Kidney tubule cell (primary cell): ENCODE measurements around the gene MAGI2.

Source experiments
- DNase-seq: peaks from one replicate; pipeline ENCODE4 v3.0.0-alpha.2; 2018; ENCODE audit warnings: low spot score

The MAGI2 gene

DNA sequence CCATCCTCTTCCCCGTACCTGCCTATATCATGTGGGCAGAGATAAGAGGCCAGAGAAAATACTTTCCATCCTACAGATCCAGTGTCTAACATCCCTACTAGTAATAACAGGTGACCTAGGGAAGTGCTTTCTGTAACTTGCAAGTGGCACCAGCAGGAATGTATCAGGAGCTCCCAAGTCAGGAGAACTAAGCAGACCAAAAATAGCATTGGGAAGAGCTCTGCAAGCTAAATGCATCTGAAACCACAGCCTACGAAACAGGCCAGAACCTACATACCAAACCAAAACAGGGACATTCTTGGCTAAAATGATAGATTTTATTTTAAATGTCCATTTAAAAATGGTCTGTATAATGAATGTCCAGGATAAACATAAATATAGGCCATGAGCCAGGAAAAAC, 974.1 kb downstream of the MAGI2 start:
- no peak for DNase-seq

DNA sequence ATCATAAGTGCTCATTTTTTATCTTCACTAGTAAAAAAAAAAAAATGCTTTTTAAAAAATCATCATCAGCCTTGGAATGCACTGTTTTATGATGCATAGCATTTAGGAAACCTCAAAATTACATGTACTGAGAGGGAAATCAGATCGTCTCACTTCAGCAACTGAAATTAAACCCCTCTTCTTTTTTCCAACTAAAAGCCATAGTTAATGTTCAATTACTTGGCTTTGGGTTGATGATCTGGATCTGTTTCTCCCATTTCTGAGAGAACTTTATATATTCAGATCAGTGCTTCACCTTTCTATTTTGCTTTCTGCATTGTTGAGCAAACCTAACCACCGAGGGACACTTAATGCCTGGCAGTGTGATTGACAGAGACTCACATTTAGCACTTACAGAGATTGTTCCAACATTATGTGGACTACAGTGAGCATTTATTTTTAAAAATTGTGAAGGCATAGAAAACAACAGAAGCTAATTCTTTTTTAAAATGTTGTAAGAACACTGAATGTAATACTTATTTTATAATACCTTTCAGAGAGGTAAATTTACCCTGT, 976.5 kb downstream of the MAGI2 start:
- DNase-seq = peak; percentile 35

DNA sequence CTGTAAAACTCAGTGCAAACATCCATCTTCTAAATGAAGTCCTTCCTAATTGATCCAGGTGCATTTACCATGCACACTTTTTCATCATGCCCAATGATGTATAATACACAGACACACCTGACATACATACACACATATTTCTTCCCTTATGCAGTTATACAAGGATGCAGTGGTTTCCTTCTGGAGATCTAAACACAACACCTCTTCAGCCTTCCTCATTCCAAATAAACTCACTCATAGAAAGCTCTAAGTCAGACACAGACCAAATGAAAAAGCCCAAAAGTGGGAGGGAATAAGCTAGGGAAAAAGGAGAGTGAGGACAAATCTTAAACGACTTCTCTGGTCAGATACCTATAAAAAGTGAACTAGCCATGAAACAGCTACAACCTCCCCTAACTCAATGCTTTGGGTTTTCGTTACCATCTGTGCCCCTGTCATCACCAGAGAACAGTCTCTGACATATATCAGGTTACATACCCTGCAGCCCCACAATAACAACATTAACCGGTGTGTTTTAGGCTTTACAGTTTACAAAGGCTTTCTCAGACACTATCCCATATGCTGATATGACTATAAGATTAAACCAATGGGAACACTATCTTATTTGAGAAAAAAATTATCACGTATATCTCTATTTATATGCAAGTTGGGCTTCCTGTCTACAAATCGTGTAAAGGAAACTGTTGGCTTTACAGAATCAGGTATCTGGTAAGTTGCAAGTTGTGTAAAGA, 979.7 kb downstream of the MAGI2 start:
- peak; percentile 48 for DNase-seq

DNA sequence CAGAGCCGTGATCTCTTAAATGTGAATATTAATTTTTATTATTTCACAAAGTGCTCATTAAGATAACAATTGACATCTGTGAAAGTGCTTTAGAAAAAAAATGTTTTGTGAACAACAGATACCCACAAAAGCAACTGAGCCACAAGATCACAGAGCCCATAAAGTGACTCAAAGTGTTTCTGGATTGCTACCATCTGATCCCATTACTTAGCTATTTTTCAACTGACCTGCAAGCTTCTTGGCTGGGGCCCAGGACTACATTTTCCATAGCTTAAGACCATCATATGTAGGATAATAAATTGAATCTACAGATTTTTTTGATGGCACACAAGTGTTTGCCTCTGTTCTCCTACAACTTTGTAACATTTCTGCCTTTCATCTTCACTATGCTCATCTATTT, 980.4 kb downstream of the MAGI2 start:
- peak; percentile 15 for DNase-seq

DNA sequence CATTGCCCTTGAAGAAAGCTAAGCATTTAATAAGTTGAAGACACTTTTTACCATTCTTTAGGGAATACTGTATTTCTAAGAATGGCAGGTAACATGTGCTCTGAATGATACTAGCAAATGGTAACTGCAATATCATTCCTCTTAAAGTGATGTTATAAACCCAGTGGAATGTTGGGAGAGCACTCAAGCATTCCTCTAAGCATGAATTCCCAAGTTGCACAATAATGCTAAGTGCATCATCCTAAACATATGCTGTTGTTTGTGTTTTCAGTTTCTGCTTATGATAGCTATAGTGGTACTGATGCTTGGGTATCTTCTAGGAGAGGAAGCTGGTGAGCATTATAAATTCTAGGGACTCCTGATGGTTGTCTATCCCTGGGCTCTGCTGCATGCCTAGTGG, 980.9 kb downstream of the MAGI2 start:
- DNase-seq = peak; percentile 72

DNA sequence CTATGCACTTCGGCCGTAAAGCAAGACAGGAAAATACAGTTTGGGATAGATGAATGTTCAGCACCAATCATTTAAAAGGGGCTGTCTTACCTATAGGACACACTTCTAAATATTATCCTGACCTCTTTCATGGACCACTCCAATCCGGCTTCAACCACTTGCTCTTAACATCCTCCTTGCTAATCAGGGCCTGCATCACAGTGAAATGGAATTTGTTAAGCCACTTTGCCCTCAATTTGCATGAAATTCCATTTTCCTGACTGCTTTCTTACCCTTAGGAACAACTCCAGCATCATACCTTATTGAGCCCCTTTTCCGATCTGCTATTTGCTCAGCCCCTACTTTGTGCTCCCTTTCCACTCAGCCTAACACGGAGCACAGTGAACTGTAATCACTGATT, 987.6 kb downstream of the MAGI2 start:
- DNase-seq = no peak

DNA sequence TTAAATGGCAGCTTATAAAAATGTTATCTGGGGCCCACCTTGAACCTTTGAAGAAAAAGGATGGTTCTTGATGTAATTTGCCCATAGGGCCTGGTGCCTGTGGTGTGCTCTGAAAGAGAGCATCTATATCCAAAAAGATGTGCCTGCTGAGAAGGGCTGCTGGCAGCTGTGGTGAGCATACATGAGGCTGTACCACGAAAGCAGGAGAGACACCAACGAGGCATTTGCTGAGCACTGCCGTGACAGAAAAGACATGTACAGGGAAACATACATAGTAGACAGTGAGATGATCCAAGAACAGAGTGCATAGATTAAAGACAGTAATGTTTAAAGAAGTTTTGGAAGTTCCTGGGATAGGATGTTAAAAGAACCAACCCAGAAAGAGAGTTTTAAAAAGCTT, 990.4 kb downstream of the MAGI2 start:
- no peak for DNase-seq

DNA sequence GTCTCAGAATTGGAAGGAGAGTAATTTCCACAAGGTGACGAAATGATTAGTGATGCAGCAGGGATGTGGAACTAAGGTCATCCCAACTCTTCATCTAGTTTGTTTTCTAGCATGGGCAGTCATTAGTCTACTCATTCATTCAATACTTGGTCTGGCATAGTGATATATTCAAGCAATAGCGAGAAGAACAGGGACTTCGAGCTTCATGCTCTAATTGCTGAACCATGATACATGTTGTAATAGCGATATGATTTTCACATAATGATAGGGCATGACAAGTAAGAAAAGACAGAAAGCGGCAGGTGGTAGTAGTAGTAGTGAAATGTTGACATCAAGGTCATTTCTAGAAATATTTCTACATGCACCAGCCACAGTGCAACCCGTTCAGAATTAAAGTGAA, 1002.8 kb downstream of the MAGI2 start:
- DNase-seq = no peak

DNA sequence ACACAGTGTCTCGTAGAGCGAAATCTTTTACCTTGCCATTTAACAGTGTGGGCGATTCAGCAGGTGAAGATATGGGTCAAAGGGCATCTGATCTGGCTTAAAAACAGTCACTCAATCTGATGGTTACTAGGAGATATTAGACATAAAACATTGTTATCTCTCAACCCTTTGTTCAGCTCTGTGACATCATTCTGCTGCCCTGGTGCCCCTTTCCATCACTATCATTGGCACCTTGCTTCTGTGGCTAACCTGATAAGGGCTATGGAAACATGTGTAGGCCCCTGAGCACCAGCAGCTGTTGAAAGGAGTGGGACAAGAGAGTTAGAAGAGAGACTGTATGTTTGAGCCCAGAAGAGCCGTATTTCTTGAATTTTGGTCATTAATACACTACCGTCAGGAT, 1004.6 kb downstream of the MAGI2 start:
- no peak for DNase-seq

DNA sequence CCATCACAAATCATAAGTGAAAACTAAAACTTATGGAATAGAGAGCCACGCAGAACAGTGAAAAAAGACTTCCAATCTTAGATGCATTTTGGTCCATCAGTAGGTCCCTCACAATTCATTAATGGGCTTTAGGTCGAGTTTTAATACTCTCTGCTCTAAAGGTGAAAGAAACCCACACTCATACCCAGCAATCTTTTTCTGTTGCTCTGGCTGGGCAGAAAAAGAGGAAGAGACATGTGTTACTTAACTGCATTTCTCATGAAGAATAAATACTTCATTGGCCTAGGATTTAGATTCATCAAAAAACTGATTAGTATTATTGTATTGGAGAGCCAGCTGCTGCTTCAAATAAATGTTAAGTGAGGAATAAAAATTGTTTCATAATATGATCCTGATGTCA, 1009.2 kb downstream of the MAGI2 start:
- no peak for DNase-seq

DNA sequence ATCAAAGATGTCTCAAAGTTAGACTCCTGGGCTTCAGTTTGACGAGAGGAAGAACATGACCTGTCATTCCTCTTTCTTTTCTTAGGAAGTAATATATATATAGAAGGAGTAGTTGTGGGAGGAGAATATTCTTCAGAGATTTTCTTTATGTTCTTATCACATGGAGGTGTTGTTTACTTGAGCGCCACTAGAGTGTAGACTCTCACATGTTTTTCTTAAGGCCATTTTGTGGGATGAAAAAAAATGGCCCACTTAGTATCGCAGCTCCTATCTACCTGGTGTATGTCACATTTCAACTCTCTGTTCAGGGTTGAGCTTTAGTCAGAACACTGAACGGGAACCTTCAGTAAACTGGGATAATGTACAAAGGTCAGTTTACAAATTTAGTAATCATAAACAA, 1009.7 kb downstream of the MAGI2 start:
- DNase-seq = no peak

DNA sequence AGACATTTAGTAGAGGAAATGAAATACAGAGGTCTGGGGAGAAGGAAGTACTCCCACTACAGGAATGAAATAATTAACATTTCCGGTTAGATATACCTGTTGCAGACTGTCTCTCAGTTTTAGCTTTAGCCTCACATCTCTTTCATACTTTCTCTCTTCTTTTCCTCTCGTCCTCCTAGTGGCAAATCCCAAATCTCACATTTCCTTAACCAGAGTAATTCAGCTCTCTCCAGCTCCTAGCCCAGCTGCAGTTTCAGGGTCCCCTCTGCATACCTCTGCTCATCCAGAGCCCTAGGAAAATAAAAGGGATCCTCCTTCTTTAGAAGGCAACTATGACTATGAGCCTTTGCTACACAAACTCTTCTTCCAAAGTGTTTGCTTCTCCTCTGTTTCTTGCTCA, 1011.7 kb downstream of the MAGI2 start:
- DNase-seq = no peak

DNA sequence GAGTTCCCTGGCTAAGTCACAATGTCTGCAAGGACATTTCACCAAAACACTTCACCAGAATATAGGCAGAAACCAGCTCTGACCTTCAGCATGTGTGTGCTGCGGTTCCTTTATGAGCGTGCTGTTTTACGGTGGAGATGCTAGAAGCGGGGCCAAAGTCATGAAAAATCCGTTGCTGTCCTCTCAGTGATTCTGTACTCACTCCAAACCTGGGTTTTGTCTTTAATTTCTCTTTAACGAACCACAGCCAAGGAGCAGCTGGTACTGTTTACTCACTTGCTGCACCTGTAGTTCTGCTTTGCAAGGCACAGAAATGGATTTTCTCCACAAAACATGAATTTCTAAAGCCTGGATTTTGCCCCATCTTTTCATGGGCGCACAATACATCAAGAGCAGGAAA, 1015.0 kb downstream of the MAGI2 start:
- no peak for DNase-seq

DNA sequence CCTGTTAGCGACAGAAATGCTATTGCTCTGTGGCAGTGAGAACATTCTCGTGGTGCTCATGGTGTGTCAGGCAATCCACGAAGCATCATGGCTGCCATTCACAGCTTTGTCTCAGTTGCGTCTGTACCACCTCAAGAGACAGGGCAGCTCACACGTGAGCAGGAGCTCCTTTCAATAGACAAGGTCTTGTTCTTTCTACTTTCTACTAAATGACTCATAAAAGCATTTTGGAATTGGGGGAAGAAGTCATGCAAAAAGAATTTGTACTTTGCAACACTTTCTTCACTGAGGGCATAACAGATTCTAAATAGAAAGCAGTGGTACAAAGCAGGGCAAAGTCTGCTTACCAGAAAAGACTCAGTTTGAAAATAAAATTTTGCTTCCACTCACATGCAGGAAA, 1016.3 kb downstream of the MAGI2 start:
- peak; percentile 82 for DNase-seq

DNA sequence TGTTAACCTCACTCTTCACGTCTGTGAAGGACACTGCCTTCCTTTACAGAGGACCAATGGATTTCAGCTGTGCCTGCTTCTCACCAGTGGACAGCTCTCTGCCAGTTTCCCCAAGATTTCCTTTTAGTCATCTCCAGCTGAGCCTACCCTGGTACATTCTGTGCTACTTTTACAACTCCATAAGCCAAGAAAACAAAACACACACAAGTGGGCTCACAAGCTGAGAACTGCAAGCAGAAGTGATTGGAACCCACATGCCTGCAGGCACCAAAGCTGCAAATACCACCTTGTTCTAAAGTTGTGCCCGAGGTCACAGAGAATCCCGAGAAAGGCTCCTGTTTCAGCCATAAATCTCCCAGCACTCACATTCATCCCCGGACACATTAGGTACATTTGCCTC, 1018.1 kb downstream of the MAGI2 start:
- no peak for DNase-seq

DNA sequence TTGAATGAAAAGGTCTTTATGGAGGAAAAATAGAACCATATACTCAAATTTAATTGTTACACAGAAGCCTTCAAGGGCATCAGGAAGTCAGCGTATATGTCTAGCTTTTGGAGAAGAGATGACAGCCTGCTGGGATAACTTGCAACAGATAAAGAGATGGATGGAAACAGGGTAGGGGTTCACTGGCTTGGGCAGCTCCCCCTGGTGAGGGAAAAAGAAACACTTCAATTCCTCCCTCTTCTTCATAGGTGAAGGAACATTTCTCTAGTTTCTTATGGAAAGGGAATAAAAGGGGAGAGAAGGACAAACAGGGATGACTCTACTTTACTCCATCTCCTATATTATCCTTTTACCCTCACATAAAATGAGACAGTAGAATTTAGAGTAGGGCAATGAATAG, 1019.2 kb downstream of the MAGI2 start:
- DNase-seq = no peak

DNA sequence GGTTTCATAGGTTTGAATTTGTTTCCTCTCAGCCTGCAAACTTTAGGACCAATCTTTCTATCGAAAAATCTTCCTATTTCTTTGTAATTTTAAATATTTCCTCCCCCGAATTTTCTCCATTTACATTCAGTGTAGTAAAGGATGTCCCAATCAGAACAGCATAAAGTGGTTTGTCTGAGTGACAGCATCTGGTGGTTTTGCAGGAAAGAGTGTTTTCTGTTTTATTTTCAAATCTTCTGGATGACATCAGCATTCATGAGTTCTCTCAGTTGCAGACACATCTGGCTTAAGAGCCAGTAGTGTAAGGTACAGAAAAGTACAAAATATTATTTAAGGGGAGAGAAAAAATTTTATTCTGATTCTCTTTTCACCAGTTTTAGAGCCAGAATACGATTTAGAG, 1020.0 kb downstream of the MAGI2 start:
- DNase-seq = no peak

DNA sequence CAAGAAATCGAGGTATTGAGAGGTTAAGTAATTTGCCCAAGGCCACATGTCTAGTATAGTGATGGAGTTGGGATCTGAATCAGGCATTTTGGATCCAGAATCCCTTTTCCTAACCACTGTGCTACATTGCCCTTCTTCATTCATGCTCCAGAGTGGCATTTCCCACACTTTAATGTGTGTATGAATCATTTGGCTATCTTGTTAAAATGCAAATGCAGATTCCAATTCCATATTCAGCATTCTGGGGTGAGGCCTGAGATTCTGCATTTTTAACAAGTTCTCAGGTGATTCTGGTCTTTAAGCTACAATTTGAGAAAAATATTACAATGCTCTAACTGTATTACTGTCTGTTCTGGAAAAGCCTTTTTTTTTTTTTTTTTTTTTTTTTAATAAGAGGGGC, 1023.6 kb downstream of the MAGI2 start:
- no peak for DNase-seq

DNA sequence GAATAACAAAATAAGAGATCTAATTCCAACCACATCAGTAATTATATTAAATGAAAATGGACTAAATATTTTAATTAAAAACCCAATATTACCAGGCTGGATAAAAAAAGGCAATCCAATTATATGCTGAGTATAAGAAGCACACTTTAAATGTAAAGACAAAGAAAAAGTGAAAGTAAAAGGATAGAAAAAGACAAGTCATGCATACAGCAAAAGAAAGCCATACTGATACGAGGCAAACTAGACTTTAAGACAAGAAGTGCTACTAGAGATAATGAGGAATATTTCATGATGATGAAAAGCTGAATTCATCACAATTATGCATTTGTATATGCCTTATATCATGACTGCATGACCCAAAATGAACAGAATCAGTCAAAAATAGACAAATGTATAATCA, 1026.3 kb downstream of the MAGI2 start:
- DNase-seq = no peak

DNA sequence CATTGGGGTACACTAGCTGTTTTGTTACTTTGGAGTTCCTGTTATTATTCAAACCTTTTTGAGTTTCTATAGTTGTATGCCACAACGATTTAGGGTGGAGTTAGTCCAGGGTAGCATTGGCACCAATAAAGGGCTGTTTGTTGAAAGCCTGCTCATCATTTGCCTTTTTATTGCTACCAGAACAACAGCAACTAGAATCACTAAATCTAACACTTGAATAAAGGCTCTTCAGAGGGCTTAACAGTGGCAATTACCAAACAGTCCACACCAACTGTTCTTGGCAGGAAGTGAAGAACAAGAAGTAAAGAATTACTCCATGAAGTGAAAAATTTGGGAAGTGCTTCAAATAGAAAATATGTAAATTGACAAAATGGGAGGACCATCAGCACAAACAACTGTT, 1033.5 kb downstream of the MAGI2 start:
- DNase-seq = no peak

DNA sequence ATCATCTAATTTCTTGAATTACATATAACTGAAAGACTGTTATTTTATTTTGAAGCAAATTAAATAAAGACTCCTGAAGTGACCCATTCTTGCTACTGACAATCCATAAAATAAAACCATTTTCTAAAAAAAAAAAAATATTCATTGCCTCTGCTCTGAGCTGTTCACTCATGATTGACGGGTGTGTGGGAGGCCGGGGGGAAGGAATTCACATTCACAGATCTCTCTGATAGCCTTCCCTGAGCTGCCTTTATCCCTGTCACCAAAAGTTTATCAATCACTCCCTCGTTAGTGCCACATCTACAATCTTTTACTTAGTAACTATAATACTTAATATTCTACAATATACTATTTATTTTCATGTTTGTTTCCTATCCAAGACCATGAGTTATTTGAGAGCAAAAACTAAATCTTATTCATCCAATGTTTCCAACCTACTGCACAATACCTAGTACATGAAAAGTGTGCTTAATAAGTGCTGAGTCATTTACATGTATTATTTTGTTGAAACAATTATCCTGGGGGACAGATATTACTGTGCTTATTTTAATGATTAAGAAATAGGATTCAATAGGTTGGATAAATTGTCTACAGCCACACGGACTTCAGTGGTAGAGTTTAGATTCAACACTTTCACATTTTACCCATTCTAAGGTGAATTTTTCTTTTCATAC, 1036.2 kb downstream of the MAGI2 start:
- no peak for DNase-seq

DNA sequence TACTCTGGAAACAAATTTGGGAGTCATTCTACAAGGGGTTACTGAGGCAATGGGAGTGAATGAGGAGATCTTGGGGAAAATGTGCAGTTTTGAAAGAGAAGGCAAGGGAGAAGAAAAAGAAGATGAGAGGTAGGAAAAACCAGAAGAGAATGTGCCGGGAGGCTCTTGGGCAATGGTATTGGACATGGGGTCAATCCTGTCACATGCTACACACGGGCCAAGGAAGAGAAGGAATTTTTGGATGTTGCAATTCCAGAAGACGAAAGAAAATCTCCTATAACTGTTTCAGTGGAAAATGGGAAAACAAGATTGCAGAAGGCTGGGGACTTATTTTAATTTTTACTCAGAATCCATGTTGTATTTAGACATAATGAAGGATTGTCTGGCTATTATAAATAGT, 1039.9 kb downstream of the MAGI2 start:
- DNase-seq = no peak

DNA sequence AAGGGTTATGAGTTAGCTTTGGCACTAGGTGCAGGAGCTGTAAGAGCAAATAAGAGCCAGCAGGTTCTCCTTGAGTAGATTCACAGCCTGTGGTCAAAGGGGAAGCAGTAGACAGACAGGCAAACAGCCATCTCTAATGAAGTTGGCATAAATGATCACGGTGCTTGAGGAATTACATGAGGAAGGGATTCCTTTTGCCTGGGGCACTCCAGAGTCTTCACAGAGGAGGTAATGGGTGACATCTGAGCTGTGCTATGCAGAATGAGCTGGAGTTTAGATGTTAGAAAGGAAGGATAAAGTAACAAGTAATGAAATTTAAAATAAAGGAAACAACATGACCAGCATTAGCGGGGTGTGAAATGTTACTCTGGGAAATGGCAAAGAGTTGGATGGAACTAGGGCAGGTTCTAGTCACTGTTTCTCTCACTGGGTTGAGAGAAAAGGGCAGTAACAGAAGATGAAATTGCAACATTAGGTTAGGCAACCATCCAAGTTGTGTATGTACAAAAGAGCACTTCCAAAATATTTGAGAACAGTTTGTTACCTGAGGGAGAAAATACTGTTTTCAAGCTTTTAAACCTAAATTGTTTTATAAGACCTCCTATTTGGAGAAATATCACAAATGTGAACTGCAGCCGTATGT, 1041.1 kb downstream of the MAGI2 start:
- DNase-seq = peak; percentile 33
